ENCODE results near the gene TTC34. TPM values are rescaled to one million over a fixed set of nuclear protein-coding genes. Genes with fewer than 3 reads are reported as not detected.

The TTC34 gene
- total and polyA plus RNA-seq, 2 experiments from 2014 or later, result 0.08 to 0.35 TPM

DNA sequence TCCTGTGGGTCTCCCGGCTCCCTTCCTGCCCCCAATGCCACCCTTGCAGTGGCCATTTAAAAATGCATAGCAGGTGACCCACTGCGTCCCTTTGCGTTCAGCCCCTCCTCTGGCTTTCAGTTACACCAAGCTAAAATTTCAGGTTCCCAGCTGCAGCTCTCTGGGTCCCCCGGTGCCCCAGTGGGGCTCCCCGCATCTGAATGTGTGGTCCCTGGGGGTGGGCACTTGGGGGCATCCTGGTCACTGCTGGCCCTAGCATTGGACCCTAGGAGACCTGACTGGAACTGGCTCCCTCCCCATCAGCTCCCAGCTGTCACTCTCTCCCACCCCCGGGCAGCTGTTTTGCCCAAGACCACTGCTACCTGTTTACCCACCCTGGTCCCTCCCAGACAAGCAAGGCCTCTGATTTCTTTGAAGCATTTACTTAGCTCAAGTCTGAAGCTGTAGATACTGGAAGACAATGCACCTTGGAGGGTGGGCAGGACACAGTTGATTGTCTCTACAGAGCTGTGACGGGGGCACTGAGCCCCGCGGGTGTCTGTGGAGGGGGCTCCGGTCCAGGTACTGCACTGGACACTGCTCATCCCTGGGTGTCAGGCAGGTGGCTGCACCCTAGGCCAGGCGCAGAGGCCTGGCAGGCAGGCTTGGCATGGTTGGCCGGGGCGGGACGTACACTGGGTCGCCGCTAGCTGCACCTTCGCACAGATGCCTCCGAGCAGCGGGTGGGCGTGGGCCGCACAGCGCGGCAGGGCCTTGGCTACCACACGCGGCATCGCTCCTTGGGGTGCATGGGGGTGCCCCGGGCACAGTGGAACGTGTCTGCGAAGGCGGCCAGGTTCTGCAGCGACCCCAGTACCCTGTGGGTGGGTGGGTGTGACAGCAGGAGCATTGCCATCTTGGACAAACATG is 211.0 kb downstream of the TTC34 start:
- H3K4me1 ChIP-seq (ENCODE audit: insufficient read depth), result no peaks in the 10 kb centered on the region
- no peak overlapping the region for H3K4me2 ChIP-seq
- Mint-ChIP-seq H3K4me1 (peaks cover under 1% of the 10 kb centered on the region; the same call in 1 of the 3 replicates), H3K36me3 (ENCODE audit: low read depth) (peaks cover 15% of the 10 kb centered on the region; the same call in 2 of the 3 replicates), H3K27me3 (ENCODE audit: insufficient read depth, low read depth, poor library complexity) (peaks cover 1% of the 10 kb centered on the region), H3K4me3 (no peak overlapping the region), H3K9me3 (peaks cover 14% of the 10 kb centered on the region), H3K27ac (no peak overlapping the region)
- no peak overlapping the region for H3K4me3 ChIP-seq
- no peaks in the 10 kb centered on the region for H3F3A ChIP-seq (replicated peaks; ENCODE audit: low read depth)
- no peaks in the 10 kb centered on the region for H3K9me2 ChIP-seq (ENCODE audit: insufficient read depth)
- TF ChIP-seq ZNF331 (CRISPR knock-in tag; IDR thresholded peaks at IDR 0.05; ENCODE audit: low read depth) (no peak), STAT1 (IDR thresholded peaks at IDR 0.05; ENCODE audit: unreplicated experiment) (no peak), ZNF114 (CRISPR knock-in tag; IDR thresholded peaks at IDR 0.05) (no peak), JUNB (IDR thresholded peaks at IDR 0.05; ENCODE audit: unreplicated experiment) (no peak), NANOG (IDR thresholded peaks at IDR 0.05; ENCODE audit: borderline replicate concordance) (no peak), CREB1 (CRISPR knock-in tag; IDR thresholded peaks at IDR 0.05; ENCODE audit: low read depth) (no peak), EZH2phosphoT487 (IDR thresholded peaks at IDR 0.05; ENCODE audit: unreplicated experiment) (no peak), EZH2 (IDR thresholded peaks at IDR 0.05; ENCODE audit: low read depth, unreplicated experiment) (no peak), POLR2AphosphoS5 (IDR thresholded peaks at IDR 0.05; ENCODE audit: low read depth) (no peak)
- TF ChIP-seq, protein P1, sequence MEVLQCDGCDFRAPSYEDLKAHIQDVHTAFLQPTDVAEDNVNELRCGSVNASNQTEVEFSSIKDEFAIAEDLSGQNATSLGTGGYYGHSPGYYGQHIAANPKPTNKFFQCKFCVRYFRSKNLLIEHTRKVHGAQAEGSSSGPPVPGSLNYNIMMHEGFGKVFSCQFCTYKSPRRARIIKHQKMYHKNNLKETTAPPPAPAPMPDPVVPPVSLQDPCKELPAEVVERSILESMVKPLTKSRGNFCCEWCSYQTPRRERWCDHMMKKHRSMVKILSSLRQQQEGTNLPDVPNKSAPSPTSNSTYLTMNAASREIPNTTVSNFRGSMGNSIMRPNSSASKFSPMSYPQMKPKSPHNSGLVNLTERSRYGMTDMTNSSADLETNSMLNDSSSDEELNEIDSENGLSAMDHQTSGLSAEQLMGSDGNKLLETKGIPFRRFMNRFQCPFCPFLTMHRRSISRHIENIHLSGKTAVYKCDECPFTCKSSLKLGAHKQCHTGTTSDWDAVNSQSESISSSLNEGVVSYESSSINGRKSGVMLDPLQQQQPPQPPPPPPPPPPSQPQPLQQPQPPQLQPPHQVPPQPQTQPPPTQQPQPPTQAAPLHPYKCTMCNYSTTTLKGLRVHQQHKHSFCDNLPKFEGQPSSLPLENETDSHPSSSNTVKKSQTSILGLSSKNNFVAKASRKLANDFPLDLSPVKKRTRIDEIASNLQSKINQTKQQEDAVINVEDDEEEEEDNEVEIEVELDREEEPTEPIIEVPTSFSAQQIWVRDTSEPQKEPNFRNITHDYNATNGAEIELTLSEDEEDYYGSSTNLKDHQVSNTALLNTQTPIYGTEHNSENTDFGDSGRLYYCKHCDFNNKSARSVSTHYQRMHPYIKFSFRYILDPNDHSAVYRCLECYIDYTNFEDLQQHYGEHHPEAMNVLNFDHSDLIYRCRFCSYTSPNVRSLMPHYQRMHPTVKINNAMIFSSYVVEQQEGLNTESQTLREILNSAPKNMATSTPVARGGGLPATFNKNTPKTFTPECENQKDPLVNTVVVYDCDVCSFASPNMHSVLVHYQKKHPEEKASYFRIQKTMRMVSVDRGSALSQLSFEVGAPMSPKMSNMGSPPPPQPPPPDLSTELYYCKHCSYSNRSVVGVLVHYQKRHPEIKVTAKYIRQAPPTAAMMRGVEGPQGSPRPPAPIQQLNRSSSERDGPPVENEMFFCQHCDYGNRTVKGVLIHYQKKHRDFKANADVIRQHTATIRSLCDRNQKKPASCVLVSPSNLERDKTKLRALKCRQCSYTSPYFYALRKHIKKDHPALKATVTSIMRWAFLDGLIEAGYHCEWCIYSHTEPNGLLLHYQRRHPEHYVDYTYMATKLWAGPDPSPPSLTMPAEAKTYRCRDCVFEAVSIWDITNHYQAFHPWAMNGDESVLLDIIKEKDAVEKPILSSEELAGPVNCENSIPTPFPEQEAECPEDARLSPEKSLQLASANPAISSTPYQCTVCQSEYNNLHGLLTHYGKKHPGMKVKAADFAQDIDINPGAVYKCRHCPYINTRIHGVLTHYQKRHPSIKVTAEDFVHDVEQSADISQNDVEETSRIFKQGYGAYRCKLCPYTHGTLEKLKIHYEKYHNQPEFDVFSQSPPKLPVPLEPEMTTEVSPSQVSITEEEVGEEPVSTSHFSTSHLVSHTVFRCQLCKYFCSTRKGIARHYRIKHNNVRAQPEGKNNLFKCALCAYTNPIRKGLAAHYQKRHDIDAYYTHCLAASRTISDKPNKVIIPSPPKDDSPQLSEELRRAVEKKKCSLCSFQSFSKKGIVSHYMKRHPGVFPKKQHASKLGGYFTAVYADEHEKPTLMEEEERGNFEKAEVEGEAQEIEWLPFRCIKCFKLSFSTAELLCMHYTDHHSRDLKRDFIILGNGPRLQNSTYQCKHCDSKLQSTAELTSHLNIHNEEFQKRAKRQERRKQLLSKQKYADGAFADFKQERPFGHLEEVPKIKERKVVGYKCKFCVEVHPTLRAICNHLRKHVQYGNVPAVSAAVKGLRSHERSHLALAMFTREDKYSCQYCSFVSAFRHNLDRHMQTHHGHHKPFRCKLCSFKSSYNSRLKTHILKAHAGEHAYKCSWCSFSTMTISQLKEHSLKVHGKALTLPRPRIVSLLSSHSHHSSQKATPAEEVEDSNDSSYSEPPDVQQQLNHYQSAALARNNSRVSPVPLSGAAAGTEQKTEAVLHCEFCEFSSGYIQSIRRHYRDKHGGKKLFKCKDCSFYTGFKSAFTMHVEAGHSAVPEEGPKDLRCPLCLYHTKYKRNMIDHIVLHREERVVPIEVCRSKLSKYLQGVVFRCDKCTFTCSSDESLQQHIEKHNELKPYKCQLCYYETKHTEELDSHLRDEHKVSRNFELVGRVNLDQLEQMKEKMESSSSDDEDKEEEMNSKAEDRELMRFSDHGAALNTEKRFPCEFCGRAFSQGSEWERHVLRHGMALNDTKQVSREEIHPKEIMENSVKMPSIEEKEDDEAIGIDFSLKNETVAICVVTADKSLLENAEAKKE (CRISPR knock-in tag; IDR thresholded peaks at IDR 0.05), result no peak
- TF ChIP-seq, protein P2, sequence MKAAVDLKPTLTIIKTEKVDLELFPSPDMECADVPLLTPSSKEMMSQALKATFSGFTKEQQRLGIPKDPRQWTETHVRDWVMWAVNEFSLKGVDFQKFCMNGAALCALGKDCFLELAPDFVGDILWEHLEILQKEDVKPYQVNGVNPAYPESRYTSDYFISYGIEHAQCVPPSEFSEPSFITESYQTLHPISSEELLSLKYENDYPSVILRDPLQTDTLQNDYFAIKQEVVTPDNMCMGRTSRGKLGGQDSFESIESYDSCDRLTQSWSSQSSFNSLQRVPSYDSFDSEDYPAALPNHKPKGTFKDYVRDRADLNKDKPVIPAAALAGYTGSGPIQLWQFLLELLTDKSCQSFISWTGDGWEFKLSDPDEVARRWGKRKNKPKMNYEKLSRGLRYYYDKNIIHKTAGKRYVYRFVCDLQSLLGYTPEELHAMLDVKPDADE (IDR thresholded peaks at IDR 0.05), result no peak
- TF ChIP-seq, protein P3, sequence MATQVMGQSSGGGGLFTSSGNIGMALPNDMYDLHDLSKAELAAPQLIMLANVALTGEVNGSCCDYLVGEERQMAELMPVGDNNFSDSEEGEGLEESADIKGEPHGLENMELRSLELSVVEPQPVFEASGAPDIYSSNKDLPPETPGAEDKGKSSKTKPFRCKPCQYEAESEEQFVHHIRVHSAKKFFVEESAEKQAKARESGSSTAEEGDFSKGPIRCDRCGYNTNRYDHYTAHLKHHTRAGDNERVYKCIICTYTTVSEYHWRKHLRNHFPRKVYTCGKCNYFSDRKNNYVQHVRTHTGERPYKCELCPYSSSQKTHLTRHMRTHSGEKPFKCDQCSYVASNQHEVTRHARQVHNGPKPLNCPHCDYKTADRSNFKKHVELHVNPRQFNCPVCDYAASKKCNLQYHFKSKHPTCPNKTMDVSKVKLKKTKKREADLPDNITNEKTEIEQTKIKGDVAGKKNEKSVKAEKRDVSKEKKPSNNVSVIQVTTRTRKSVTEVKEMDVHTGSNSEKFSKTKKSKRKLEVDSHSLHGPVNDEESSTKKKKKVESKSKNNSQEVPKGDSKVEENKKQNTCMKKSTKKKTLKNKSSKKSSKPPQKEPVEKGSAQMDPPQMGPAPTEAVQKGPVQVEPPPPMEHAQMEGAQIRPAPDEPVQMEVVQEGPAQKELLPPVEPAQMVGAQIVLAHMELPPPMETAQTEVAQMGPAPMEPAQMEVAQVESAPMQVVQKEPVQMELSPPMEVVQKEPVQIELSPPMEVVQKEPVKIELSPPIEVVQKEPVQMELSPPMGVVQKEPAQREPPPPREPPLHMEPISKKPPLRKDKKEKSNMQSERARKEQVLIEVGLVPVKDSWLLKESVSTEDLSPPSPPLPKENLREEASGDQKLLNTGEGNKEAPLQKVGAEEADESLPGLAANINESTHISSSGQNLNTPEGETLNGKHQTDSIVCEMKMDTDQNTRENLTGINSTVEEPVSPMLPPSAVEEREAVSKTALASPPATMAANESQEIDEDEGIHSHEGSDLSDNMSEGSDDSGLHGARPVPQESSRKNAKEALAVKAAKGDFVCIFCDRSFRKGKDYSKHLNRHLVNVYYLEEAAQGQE (IDR thresholded peaks at IDR 0.05; ENCODE audit: unreplicated experiment), result no peak
- TF ChIP-seq, protein P4, sequence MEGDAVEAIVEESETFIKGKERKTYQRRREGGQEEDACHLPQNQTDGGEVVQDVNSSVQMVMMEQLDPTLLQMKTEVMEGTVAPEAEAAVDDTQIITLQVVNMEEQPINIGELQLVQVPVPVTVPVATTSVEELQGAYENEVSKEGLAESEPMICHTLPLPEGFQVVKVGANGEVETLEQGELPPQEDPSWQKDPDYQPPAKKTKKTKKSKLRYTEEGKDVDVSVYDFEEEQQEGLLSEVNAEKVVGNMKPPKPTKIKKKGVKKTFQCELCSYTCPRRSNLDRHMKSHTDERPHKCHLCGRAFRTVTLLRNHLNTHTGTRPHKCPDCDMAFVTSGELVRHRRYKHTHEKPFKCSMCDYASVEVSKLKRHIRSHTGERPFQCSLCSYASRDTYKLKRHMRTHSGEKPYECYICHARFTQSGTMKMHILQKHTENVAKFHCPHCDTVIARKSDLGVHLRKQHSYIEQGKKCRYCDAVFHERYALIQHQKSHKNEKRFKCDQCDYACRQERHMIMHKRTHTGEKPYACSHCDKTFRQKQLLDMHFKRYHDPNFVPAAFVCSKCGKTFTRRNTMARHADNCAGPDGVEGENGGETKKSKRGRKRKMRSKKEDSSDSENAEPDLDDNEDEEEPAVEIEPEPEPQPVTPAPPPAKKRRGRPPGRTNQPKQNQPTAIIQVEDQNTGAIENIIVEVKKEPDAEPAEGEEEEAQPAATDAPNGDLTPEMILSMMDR (conservative IDR thresholded peaks at IDR 0.05; ENCODE audit: low read depth in 2 of 2), result no peak
- ATAC-seq, result no peak
- H3K27me3 ChIP-seq (ENCODE audit: insufficient read depth), result no peaks in the 10 kb centered on the region
- H4K20me1 ChIP-seq (replicated peaks; ENCODE audit: insufficient read depth), result no peaks in the 10 kb centered on the region
- H2AFZ ChIP-seq, result no peak overlapping the region
- no peak overlapping the region for H3K27ac ChIP-seq (ENCODE audit: low read depth)
- no peak for DNase-seq (ENCODE audit: low spot score)
- no peaks in the 10 kb centered on the region for H3K79me2 ChIP-seq (replicated peaks; ENCODE audit: insufficient read depth)
- no peaks in the 10 kb centered on the region for H3K36me3 ChIP-seq (ENCODE audit: insufficient read depth)
